ENCODE data around the gene COL4A1.
A peak's percentile ranks its signal among the peaks of the same experiment; 100 is the strongest.

Gene COL4A1

DNA sequence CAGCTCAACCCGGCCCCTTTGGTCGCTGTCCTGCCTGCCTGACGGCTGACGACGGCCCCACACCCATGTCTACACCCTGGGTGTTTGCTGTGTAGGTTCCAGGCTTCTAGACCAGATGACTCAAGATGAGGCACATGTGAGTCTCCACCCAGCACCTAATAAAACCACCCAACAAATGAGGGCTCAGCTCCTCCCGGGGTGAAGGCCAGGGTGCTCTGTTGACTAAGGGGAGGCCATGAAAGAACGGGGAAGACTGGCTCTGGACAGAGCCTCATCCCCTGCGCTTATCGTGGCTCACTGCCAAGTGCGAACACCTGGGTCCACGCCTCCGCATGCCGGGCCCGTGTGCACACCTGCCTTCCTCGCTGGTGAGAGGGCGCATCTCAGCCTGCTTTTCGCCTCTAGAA, 39.7 kb upstream of the COL4A1 start:
- Mint-ChIP-seq H3K4me1 (ENCODE audit: low read depth) (peaks cover 3% of the 10 kb centered on the region), H3K9me3 (ENCODE audit: low read depth) (no peaks in the 10 kb centered on the region), H3K36me3 (no peaks in the 10 kb centered on the region), H3K27me3 (no peaks in the 10 kb centered on the region), H3K27ac (no peak overlapping the region), H3K4me3 (no peak overlapping the region)

DNA sequence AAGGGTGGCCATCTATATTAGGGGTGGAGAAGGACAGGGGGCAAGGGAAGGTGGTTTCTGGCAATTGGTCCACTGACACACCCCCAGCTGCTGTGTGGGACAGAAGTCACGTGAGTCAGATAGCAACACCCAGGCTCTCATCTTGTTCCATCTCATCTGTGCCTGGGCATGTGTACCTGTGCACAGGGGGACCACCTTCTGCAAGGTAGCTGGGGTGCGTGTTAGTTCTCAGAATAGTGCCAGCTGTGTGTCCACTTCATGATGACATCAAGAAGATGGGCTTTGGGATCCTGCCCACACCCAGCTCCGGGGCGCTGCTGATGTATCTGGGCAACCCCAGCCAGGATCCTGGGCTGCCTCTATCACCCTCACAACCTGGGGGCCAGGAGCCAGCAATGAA, 38.7 kb upstream of the COL4A1 start:
- H3K4me1 Mint-ChIP-seq (ENCODE audit: low read depth), result peaks cover 12% of the 10 kb centered on the region
- no peaks in the 10 kb centered on the region for H3K9me3 Mint-ChIP-seq (ENCODE audit: low read depth)
- H3K27ac Mint-ChIP-seq, result no peak overlapping the region
- H3K27me3 Mint-ChIP-seq, result no peaks in the 10 kb centered on the region
- H3K4me3 Mint-ChIP-seq, result no peak overlapping the region
- no peaks in the 10 kb centered on the region for H3K36me3 Mint-ChIP-seq

DNA sequence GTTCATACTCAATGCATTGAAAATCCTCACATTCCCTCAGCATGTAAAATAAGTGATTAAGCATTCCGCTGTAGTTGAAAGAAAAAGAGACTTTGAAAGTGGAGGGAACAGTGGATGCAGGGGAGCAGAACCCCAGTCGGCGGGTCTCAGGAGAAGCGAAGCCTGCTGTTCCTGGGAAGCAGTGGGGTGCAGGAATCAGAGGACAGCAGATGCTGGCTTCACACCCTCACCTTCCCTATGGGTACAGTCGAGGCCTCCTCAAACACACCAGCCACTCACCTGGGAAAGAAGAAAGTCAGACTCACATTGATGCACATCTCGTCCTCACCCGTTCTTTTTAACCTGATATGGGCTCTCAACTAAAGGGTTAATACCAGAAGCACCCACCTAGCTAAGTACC, 38.3 kb upstream of the COL4A1 start:
- no peak overlapping the region for H3K4me3 Mint-ChIP-seq
- peaks cover 17% of the 10 kb centered on the region for H3K4me1 Mint-ChIP-seq (ENCODE audit: low read depth)
- no peak overlapping the region for H3K27ac Mint-ChIP-seq
- H3K36me3 Mint-ChIP-seq, result no peaks in the 10 kb centered on the region
- peaks cover under 1% of the 10 kb centered on the region for H3K27me3 Mint-ChIP-seq
- no peaks in the 10 kb centered on the region for H3K9me3 Mint-ChIP-seq (ENCODE audit: low read depth)

DNA sequence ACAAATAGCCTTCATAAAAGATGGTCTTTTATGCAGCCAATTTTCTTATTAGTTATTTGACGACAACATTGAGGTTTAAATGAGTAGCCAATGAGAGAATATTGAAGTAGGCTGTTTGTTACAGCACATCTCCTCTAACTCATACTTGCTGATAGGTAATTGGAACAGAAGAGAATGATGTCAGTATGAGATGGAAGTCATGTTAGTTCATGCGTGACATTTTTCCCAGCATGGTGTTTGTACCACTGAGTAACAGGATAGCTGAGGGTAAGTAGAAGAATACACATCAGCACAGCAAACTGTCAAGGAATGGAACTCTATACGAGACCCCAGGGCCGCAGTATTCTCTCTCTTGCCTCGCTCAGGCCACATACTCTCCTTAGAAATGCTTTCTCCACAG, 37.4 kb upstream of the COL4A1 start:
- no peak overlapping the region for H3K4me3 Mint-ChIP-seq
- H3K27me3 Mint-ChIP-seq, result peaks cover 1% of the 10 kb centered on the region
- no peak overlapping the region for H3K27ac Mint-ChIP-seq
- H3K9me3 Mint-ChIP-seq (ENCODE audit: low read depth), result no peaks in the 10 kb centered on the region
- H3K36me3 Mint-ChIP-seq, result no peaks in the 10 kb centered on the region
- H3K4me1 Mint-ChIP-seq (ENCODE audit: low read depth), result peaks cover 26% of the 10 kb centered on the region

DNA sequence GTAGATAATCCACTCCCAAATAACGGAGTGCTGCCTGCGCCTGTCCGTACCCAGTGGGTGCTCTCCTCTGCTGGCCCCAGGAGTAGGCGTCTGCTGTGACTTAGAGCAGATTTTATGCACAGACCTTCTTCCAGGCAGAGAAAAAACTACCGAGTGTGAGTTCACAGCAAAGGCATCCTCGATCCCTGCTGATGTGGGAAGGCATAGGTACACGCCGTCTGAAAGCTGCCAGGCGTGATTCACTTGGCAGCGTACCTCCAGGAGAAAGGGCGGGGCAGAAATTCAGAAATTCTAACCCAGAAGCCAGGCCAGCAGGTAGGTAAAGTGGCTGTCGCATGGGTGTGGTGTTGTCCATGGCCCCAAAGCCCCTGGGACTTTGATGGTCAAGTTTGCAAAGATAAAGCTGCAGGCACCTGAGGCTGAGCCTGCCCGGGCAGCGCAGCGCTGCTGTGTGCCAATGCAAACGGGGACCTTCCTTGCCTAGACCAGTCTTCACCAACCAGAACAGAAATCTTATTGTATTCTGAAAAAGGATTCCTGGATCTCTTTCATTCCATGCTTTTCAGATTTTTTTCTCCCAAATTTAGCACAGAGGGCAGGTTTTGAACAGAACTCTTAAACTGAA, 36.4 kb upstream of the COL4A1 start:
- no peak overlapping the region for H3K27ac Mint-ChIP-seq
- peaks cover 31% of the 10 kb centered on the region for H3K4me1 Mint-ChIP-seq (ENCODE audit: low read depth)
- no peaks in the 10 kb centered on the region for H3K36me3 Mint-ChIP-seq
- no peaks in the 10 kb centered on the region for H3K9me3 Mint-ChIP-seq (ENCODE audit: low read depth)
- peaks cover 1% of the 10 kb centered on the region for H3K27me3 Mint-ChIP-seq
- H3K4me3 Mint-ChIP-seq, result no peak overlapping the region

DNA sequence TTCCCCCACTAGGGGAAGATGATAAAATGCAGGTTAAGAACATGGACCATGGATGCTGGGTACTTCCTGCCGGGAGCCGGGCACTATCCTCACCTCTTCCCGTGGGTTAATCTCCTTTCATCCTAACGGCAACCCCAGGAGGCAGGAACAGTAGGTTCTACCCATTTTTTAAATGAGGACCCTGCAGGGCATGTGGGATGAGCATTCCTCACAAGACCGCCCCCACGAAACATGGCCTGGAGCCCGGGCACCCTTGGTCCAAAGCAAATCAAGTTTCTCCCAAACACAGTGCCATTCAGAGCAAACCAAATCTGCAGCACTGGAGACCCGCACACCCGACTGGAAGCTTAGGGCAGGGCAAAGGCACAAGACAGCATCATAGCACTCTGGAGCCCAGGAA, 35.5 kb upstream of the COL4A1 start:
- Mint-ChIP-seq H3K4me3 (no peak overlapping the region), H3K9me3 (ENCODE audit: low read depth) (no peaks in the 10 kb centered on the region), H3K27ac (no peak overlapping the region), H3K27me3 (peaks cover 1% of the 10 kb centered on the region), H3K4me1 (ENCODE audit: low read depth) (peaks cover 33% of the 10 kb centered on the region), H3K36me3 (no peaks in the 10 kb centered on the region)

DNA sequence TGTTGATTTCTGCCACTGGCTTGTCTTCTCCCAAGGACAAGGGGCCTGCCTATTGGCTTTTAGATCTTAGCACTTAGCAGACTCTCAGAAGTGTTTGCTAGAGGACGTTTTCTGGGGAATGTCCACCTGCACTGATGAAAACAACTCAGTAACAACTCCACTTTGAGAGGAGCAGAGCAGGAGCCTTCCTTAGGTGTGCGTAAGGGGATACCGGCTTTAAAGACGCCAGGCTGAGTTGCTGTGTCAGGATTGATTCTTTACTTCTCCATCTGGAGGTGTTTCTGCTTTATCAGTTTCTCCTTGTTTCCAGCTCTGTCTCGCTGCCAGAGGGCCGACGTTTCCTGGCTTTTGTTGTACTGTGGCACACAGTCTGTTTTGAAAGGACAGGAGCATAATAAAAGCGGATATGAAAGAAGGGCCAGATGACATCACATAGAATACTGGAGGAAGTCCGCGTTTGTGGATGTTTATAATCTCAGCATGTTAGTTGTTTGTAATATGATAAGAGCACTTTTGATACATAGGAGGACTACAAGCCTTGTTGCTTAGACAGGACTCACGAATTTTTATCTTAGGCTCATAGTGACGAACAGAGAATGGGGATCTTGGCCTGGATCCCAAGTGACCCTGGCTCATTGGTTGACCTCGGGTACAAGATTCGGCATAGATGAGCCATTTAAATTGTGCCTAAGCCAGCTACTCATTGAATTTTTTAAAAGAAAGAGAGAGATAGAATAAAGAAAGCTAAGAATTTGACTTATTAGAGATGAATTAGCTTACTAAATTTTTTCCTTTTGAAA, 34.7 kb upstream of the COL4A1 start:
- H3K27me3 Mint-ChIP-seq, result peaks cover 1% of the 10 kb centered on the region
- no peaks in the 10 kb centered on the region for H3K36me3 Mint-ChIP-seq
- H3K9me3 Mint-ChIP-seq (ENCODE audit: low read depth), result no peaks in the 10 kb centered on the region
- peaks cover 33% of the 10 kb centered on the region for H3K4me1 Mint-ChIP-seq (ENCODE audit: low read depth)
- H3K27ac Mint-ChIP-seq, result no peak overlapping the region
- H3K4me3 Mint-ChIP-seq, result no peak overlapping the region

DNA sequence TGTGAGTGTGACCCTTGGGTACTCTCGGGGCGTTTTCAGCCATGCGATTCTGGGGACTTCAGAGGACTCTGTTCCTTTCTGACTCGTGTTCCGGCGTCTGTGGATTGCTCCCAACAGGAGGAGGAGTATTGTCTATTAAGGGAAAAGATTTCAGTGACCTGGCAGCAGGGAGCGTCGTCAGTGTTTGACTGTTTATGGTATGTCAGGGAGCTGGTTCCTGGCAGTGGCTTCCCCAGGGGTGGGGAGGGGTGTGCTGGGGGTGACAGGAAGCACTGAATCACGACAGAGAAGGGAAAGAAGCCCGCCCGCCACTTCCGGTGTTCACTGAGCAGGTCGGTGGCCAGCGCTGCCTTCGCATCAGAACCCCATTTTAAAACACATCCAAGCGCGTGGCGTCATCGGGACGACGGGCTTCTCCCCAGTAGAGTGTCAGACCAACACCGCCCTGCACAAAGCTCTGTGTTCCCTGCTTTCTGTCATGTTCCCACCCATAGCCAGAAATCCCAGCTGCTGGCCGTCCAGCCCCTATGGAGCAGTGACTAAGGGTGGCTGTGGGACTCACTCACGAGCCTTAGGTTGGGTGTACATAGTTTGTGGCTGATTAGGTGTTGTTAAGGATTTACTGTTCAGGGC, 34.0 kb upstream of the COL4A1 start:
- Mint-ChIP-seq H3K36me3 (no peaks in the 10 kb centered on the region), H3K27ac (peak overlapping the region; percentile 74), H3K4me3 (peak overlapping the region; percentile 75), H3K27me3 (peaks cover 1% of the 10 kb centered on the region), H3K4me1 (ENCODE audit: low read depth) (peaks cover 33% of the 10 kb centered on the region), H3K9me3 (ENCODE audit: low read depth) (no peaks in the 10 kb centered on the region)

DNA sequence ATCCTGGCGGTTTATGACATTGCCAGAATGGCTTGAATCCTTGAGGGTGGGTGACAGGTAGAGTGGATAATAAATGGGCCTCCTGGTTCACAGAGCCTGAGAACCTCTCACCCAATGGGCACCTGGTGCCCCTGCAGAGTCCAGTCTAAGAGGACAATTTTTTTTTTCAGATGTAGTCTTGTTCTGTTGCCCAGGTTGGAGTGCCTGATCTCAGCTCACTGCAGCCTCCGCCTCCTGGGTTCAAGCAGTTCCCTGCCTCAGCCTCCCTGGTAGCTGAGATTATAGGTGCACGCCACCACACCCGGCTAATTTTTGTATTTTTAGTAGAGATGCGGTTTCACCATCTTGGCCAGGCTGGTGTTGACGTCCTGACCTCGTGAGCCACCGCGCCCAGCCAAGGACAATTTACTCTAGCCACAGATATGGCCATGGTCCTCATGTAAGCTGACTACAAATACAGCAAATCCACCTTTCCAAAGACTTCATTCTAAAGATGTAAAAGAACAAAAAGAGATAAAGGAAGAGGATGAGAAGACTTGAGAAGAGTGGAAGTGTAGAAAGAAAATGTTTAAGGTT, 33.1 kb upstream of the COL4A1 start:
- Mint-ChIP-seq H3K27me3 (peaks cover 1% of the 10 kb centered on the region), H3K4me3 (peak overlapping the region; percentile 75), H3K36me3 (no peaks in the 10 kb centered on the region), H3K9me3 (ENCODE audit: low read depth) (no peaks in the 10 kb centered on the region), H3K4me1 (ENCODE audit: low read depth) (peaks cover 33% of the 10 kb centered on the region), H3K27ac (no peak overlapping the region)

DNA sequence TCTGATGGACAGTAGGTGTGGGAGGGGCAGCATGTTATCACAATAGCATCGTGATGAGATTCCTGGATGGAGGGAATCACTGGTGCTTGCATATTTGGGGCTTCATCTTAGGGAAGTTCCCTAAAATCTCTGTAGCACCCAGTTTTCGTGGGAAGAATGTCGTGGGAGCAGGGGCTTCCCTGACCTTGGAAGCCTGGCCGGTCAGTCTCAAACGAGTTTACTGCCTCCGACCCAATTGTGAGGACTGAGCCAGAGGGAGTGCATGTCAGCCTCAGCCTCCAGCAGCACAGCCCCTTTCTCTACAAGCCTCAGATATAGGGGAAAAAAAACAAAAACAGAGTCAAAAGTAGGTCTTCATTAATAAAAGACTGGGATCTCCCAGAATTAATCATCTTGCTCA, 32.3 kb upstream of the COL4A1 start:
- H3K9me3 Mint-ChIP-seq (ENCODE audit: low read depth), result no peaks in the 10 kb centered on the region
- H3K27ac Mint-ChIP-seq, result no peak overlapping the region
- H3K4me3 Mint-ChIP-seq, result no peak overlapping the region
- peaks cover 1% of the 10 kb centered on the region for H3K27me3 Mint-ChIP-seq
- H3K36me3 Mint-ChIP-seq, result no peaks in the 10 kb centered on the region
- peaks cover 33% of the 10 kb centered on the region for H3K4me1 Mint-ChIP-seq (ENCODE audit: low read depth)

DNA sequence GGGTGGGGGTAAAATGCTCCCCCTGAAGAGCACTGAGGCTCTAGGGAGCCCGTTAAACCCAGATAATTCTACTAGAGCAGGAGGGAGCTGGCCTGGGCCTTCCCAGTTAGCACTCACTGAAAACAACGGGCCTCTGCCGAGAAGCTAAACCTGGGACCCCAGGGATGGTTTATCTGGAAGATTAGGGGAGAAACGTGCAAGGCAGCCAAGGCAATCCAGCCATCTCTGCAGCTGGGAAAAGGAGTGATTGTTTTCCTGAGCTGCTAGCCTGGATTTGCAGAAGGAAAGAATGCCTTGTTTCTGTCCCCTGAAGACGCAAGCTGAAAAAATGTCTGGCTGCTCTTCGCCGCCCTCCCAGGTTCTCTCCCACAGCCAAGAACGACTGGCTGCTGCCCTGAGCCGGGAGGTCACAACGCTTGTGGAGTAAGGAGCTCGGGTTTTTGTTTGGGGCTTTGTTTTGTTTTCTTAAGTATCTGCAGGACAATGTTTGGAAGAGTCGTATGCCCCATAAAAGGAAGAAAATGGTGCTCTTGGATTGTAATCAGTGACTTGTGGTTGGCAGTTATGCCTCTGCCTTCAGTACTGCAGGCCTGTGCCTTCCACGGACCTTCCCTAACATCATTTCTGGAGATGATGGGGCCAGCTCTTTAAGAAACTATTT, 31.6 kb upstream of the COL4A1 start:
- no peaks in the 10 kb centered on the region for H3K9me3 Mint-ChIP-seq (ENCODE audit: low read depth)
- H3K27me3 Mint-ChIP-seq, result peaks cover 1% of the 10 kb centered on the region
- H3K4me1 Mint-ChIP-seq (ENCODE audit: low read depth), result peaks cover 33% of the 10 kb centered on the region
- H3K36me3 Mint-ChIP-seq, result no peaks in the 10 kb centered on the region
- no peak overlapping the region for H3K4me3 Mint-ChIP-seq
- H3K27ac Mint-ChIP-seq, result no peak overlapping the region

DNA sequence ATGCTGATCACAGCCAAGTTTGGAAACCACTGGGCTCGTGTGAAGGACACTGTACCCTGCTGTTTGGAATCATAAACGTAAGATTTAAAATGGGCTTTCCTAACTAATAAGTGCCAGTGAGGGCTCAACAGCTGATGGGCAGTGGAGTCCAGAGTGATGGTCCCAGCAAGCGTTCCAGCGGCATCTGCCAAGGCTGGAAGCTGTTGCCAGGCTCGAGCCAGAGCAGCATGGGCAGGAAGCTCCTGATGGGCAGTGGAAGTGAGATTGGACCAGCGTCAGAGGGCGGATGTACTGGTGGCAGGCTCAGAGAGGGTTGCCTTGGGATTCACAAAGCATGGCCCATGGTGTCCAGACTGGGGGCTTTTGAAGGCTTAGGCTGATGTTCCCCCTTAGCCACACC, 30.3 kb upstream of the COL4A1 start:
- H3K4me3 Mint-ChIP-seq, result no peak overlapping the region
- no peaks in the 10 kb centered on the region for H3K9me3 Mint-ChIP-seq (ENCODE audit: low read depth)
- H3K36me3 Mint-ChIP-seq, result no peaks in the 10 kb centered on the region
- peaks cover 33% of the 10 kb centered on the region for H3K4me1 Mint-ChIP-seq (ENCODE audit: low read depth)
- H3K27me3 Mint-ChIP-seq, result peaks cover 1% of the 10 kb centered on the region
- no peak overlapping the region for H3K27ac Mint-ChIP-seq

DNA sequence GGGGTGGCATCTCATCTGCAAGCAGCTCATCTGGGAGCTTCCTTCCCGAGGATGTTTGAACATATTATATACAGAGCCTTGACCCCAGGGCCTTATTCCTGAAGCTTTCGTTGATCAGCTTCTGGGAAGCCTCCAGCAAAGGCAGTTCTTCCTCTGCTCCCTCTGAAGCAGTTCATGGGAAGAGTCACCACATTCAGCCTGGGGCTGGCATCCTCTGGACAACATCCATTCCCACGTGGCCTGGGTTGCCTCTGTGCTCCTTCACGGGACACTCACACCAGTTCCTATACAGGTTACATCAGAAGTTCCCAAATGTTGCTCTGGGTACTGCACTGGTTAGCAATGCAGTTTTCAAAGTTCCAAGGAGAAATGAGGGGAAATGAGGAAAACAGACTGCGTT, 29.7 kb upstream of the COL4A1 start:
- no peaks in the 10 kb centered on the region for H3K9me3 Mint-ChIP-seq (ENCODE audit: low read depth)
- H3K27me3 Mint-ChIP-seq, result peaks cover 1% of the 10 kb centered on the region
- no peak overlapping the region for H3K4me3 Mint-ChIP-seq
- no peak overlapping the region for H3K27ac Mint-ChIP-seq
- H3K4me1 Mint-ChIP-seq (ENCODE audit: low read depth), result peaks cover 30% of the 10 kb centered on the region
- no peaks in the 10 kb centered on the region for H3K36me3 Mint-ChIP-seq

DNA sequence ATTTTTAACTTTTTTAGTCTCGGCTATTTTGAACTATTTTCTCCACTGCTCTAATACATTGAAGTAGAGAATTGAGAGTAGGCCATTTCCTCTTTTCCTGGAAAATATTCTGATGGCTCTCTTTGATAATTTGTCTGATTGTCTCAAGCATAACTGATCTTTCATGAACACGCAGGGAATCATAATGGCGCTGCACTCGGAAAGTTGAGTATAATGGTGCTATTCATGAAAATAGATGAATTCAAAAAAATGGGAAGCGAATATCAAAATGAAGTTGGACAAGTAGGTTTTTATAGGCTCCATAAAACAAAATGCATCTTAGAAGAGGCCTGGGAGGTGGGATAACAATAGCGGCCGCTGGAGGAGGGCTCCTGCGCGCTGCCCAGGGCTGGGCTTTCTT, 29.2 kb upstream of the COL4A1 start:
- H3K4me3 Mint-ChIP-seq, result no peak overlapping the region
- peaks cover 1% of the 10 kb centered on the region for H3K27me3 Mint-ChIP-seq
- H3K4me1 Mint-ChIP-seq (ENCODE audit: low read depth), result peaks cover 24% of the 10 kb centered on the region
- H3K27ac Mint-ChIP-seq, result no peak overlapping the region
- no peaks in the 10 kb centered on the region for H3K36me3 Mint-ChIP-seq
- H3K9me3 Mint-ChIP-seq (ENCODE audit: low read depth), result no peaks in the 10 kb centered on the region
